Colonic mucosa (tissue), 4 donors: ENCODE measurements around the gene MRGPRD. TPM values are rescaled to one million over a fixed set of nuclear protein-coding genes. Genes with fewer than 3 reads are reported as not detected.
A peak's percentile ranks its signal among the peaks of the same experiment; 100 is the strongest.

Experiments used
- DNase-seq: peaks from one replicate; pipeline ENCODE4 v3.0.0-alpha.2; 2020
- H3K27ac ChIP-seq: fragments of 200-600 bp; one replicate; pipeline ENCODE4 v1.8.0; 2021
- H3K27me3 ChIP-seq: fragments of 200-600 bp; one replicate; pipeline ENCODE4 v1.8.0; 2021
- H3K36me3 ChIP-seq: fragments of 200-600 bp; one replicate; pipeline ENCODE4 v1.8.0; 2021
- H3K4me1 ChIP-seq: fragments of 200-600 bp; one replicate; pipeline ENCODE4 v1.8.0; 2021; ENCODE audit warnings: mild to moderate bottlenecking
- H3K4me3 ChIP-seq: fragments of 200-600 bp; one replicate; pipeline ENCODE4 v1.8.0; 2021
- H3K9ac ChIP-seq, 2 donors: one replicate each; pipeline ENCODE4 v1.7.0; 2013; ENCODE audit warnings: control low read depth in 2 of 2, low read depth in 2 of 2, low read length in 2 of 2
- H3K9me3 ChIP-seq: fragments of 200-600 bp; one replicate; pipeline ENCODE4 v1.8.0; 2021
- intact Hi-C: fragments of 100-400 bp; cut with DNase I; formaldehyde crosslinking; loops from one replicate; pipeline ENCODE4 v1.14.1; 2022
- total RNA-seq, 2 donors: library from RNA; stranded (reverse); fragmentation: NEBNext Ultra II Directional in 1 of 2; extraction: Animal tissue kit (Norgen Biotek cat#: 25700) in 1 of 2; gene quantifications; one replicate each; pipeline ENCODE4 v1.2.1, GENCODE V29; 2021
- TF ChIP-seq, protein P1 (sequence below): fragments of 200-600 bp; IDR thresholded peaks from one replicate; pipeline ENCODE4 v1.8.0; 2022; ENCODE audit warnings: antibody characterized with exemption, mild to moderate bottlenecking
- donor health status: healthy.
- donor health status: DM: no; HTN: no; CAD: no.
- donor health status: DM: no; HTN: no; CAD: no.

Gene MRGPRD
- total RNA-seq, 2 donors from 2014 or later: not detected

DNA sequence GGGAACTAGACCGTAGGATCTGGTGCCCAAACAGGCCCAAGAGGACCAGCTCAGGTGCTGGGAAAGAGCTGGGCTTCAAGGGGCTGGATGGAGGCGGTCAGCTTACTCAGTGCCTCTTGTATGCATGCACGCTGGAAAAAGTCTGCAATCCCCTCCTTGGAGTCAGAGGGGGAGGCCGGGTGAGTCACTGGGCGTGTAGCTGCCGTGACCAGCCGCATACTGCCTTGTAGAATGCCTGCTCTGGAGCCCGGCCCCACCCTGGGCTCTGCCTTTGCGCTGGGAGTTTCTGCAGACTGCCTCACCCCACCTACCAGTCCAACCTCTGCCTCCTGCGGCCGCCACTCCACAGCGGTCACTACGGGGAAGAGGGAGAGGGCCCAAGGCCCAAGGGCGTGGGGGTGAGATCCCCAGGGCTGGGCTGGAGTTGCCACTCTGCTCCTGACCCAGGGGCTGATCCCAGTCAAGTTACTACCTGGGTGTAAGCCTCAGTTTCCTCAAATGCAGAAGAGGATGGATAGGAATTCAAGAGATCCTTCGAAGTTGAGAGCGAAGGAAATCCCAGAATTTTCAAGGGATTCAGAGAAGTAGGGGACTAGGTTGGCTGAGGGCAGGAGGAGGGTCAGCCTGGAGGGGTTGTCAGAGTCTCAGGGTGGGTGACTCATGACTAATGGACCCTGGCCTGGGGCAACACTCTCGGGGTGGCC, 28.1 kb upstream of the MRGPRD start:
- Histone ChIP-seq H3K27me3 (peaks cover 15% of the 10 kb centered on the region), H3K4me1 (peaks cover 10% of the 10 kb centered on the region), H3K27ac (peak overlapping the region; percentile 82), H3K9ac (peak overlapping the region; percentile 39 to 61), H3K4me3 (no peak overlapping the region), H3K9me3 (no peaks in the 10 kb centered on the region), H3K36me3 (no peaks in the 10 kb centered on the region)
- DNase-seq: peak; percentile 80
- TF ChIP-seq, protein P1, sequence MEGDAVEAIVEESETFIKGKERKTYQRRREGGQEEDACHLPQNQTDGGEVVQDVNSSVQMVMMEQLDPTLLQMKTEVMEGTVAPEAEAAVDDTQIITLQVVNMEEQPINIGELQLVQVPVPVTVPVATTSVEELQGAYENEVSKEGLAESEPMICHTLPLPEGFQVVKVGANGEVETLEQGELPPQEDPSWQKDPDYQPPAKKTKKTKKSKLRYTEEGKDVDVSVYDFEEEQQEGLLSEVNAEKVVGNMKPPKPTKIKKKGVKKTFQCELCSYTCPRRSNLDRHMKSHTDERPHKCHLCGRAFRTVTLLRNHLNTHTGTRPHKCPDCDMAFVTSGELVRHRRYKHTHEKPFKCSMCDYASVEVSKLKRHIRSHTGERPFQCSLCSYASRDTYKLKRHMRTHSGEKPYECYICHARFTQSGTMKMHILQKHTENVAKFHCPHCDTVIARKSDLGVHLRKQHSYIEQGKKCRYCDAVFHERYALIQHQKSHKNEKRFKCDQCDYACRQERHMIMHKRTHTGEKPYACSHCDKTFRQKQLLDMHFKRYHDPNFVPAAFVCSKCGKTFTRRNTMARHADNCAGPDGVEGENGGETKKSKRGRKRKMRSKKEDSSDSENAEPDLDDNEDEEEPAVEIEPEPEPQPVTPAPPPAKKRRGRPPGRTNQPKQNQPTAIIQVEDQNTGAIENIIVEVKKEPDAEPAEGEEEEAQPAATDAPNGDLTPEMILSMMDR: no peak
- intact Hi-C loops: no loop called here

DNA sequence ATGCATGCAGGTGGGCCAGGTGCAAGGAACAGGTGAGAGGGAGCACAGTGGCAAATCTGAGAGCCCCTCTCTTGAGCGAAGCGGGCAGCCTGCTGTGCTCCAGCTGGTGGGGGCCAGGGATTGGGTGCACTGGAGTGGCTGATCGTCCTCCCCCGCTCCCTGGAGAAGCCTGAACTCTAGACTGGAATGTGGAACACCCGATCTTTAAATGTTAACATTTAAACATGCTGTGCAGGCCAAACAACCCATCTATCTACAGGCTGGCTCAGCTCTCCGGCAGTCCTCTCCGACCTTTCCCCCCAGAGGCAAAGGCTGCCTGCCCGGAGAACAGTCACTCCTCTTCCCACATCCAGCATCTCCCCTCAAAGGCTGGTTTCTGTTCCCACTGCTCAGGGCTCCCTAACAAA, 27.2 kb upstream of the MRGPRD start:
- H3K27me3 ChIP-seq: peaks cover 8% of the 10 kb centered on the region
- no peaks in the 10 kb centered on the region for H3K36me3 ChIP-seq
- H3K27ac ChIP-seq: peak overlapping the region; percentile 82
- no peak for DNase-seq
- H3K9me3 ChIP-seq: no peaks in the 10 kb centered on the region
- TF ChIP-seq, protein P1: no peak
- intact Hi-C loops: no loop called here
- peaks cover 10% of the 10 kb centered on the region for H3K4me1 ChIP-seq
- peak overlapping the region; percentile 8 to 39 for H3K9ac ChIP-seq
- H3K4me3 ChIP-seq: no peak overlapping the region

DNA sequence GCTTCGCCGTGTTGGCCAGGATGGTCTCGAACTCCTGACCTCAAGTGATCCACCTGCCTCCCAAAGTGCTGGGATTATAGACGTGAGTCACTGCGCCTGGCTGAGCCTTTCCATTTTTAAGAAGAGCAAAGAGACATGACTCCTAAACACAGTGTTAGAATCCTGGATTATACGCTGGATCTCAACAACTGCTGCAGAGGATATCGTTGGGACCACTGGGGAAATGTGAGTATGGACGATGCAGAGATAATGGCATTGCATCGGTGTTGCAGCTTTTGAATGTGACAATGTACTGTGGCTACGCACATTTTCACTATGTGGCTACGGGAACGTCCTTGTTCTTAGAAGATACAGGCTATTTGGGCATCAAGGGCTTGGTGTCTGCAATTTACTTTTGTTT, 26.0 kb upstream of the MRGPRD start:
- DNase-seq: no peak
- intact Hi-C loops: no loop called here
- Histone ChIP-seq H3K4me3 (no peak overlapping the region), H3K9me3 (no peaks in the 10 kb centered on the region), H3K27ac (no peak overlapping the region), H3K4me1 (peaks cover 10% of the 10 kb centered on the region), H3K27me3 (peaks cover 7% of the 10 kb centered on the region), H3K36me3 (no peaks in the 10 kb centered on the region), H3K9ac (no peak overlapping the region)
- TF ChIP-seq, protein P1: no peak

DNA sequence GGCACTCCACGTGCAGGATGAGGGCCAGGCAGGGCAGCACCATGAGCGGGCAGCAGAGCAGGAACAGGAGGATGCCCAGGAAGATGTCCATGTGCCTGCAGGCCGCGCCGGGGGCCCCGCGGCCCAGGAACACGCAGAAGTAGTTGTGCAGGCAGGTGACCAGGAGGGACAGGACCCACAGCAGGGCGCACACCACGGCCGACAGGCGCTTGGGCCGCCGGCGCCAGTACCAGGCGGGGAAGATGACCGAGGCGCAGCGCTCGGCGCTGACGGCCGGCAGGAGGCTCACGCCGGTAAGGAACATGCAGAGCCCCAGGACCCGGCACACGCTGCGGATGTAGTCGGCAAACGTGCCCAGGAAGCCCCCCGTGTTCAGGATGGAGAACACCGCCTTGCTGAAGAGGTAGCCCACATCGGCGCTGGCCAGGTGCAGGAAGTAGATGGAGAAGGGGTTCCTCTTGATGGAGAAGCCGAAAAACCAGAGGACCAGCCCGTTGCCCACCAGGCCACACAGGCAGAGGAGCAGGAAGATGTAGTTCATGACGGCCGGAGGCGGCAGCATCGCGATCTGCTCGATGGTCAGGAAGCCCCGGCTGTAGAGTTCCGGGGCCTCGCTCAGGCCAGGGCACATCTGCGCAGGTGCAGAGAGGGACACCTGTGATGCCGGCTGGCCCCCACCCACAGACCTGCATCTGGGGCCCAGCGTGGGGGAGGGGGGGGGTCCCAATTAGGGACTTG, 25.0 kb upstream of the MRGPRD start:
- Histone ChIP-seq H3K4me3 (no peak overlapping the region), H3K27ac (no peak overlapping the region), H3K27me3 (peaks cover 2% of the 10 kb centered on the region), H3K9ac (no peak overlapping the region), H3K9me3 (no peaks in the 10 kb centered on the region), H3K4me1 (peaks cover 6% of the 10 kb centered on the region), H3K36me3 (no peaks in the 10 kb centered on the region)
- TF ChIP-seq, protein P1: no peak
- intact Hi-C loops: no loop called here
- no peak for DNase-seq

DNA sequence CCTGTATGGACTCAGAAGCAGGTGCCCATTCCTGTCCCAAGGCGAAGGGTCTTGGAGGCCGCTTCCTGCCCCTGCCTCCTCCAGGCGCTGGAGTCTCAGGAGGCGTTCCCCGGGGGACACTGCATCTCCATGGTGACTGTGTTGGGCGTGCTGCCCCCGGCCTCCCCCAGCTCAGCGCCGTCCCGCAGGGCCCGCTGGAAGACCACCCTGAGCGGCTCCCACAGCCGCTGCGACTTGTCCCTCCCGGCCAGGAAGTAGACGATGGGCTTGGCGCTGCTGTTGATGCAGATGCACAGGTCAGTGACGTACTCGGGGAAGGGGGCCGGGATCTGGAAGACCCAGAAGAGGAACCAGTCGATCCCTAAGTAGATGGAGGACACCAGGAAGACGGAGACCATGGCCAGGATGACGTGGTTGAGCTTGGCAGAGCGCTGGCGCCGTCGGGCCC, 24.4 kb upstream of the MRGPRD start:
- DNase-seq: no peak
- H3K4me3 ChIP-seq: no peak overlapping the region
- H3K9me3 ChIP-seq: no peaks in the 10 kb centered on the region
- TF ChIP-seq, protein P1: no peak
- peaks cover 3% of the 10 kb centered on the region for H3K4me1 ChIP-seq
- H3K36me3 ChIP-seq: no peaks in the 10 kb centered on the region
- H3K27me3 ChIP-seq: no peaks in the 10 kb centered on the region
- no peak overlapping the region for H3K27ac ChIP-seq
- intact Hi-C loops: no loop called here
- no peak overlapping the region for H3K9ac ChIP-seq
